ENCODE results near the gene SERPINB10.

- TF ChIP-seq GATA2 (IDR thresholded peaks at IDR 0.05; ENCODE audit: low read depth, low read length), result no peak
- no peak for TF ChIP-seq GATA3 (IDR thresholded peaks at IDR 0.05; ENCODE audit: low read depth, low read length)
Measured at GRCh38 chr18:63953811-63954210, 46.1 kb downstream of the SERPINB10 start.

Data from SH-SY5Y (cell line).